SK-N-SH treated with all-trans-retinoic acid at 6 μM for 48 hours (cell line): ENCODE measurements around the gene ZNF490.

Experiments used
- ESRRG ChIP-seq: fragments of 250-450 bp; sonication (Bioruptor Pico); IDR thresholded peaks from 2 replicates; pipeline ENCODE4 v1.6.1; 2021; ENCODE audit warnings: mild to moderate bottlenecking
- SNAI2 ChIP-seq: fragments of 250-450 bp; sonication (Bioruptor Pico); IDR thresholded peaks from 2 replicates; pipeline ENCODE4 v1.5.0; 2020; ENCODE audit warnings: mild to moderate bottlenecking, moderate library complexity

DNA sequence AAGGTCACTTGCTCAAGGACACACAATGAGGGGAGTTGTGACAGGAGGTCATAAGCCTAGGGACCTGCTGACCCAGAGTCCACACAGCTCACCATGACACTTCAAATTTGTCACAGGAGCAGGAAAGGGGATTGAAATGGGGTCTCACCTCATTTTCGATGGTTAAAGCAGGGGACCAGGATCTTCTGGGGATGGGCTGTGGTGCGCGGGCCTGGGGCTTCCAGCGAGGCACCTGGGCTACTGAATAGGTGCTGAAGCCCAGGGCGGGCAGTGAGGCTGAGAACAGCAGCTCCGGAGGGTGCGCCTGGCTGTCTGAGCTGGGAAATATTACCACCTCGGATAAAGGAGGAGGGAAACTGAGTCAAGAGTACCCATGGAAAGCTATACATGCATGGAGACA is 44.9 kb upstream of the ZNF490 start:
- no peak for TF ChIP-seq SNAI2 (CRISPR knock-in tag)
- no peak for TF ChIP-seq ESRRG (CRISPR knock-in tag)
